A549 treated with RU486 at 1 μM for 4 hours (cell line): ENCODE measurements around the gene SLCO2A1. TPM values are rescaled to one million over a fixed set of nuclear protein-coding genes. Genes with fewer than 3 reads are reported as not detected.

ENCODE experiments used
- total RNA-seq: library from RNA; stranded (reverse); fragments of 200-300 nt; extraction: Qiagen RNA extraction; gene quantifications from 5 replicates; pipeline ENCODE4 v1.2.3, GENCODE V29; 2022; ENCODE audit warnings: low read depth

Gene SLCO2A1
- 0.06 to 0.10 TPM in 2 of 5 replicates, not detected in the others for total RNA-seq

GRCh38 chr3:134029734-134030378, at the start of gene SLCO2A1:
Gene SLCO2A1, minus strand, starts transcription at chr3:134029925. Its CDS starts 123 bp downstream, at chr3:134029802.

GRCh38 chr3:133895208-133896001, 134.3 kb downstream of the SLCO2A1 start, which contains the start of gene RAB6B:
Gene RAB6B, minus strand, starts transcription at chr3:133895882. Its CDS starts 416 bp downstream, at chr3:133895466.

Other genes with a start within 250 kb of the SLCO2A1 start
- 56.7 to 71.7 TPM (median 62.8 TPM) in 5 replicates for gene SRPRB, start 224.1 kb downstream of the SLCO2A1 start, total RNA-seq
- gene RAB6B, start 134.0 kb downstream of the SLCO2A1 start, total RNA-seq: 0.91 to 2.8 TPM (median 2.2 TPM) in 5 replicates
- 20.8 to 36.9 TPM (median 28.1 TPM) in 5 replicates for gene RYK, start 220.9 kb upstream of the SLCO2A1 start, total RNA-seq